HG02870 (cell line): ENCODE results near the gene HMGCS1.
"Not testable (repeated sequence)": the region's sequence is repeated elsewhere in the genome, so short reads cannot be mapped to it uniquely, and the experiment has no call there.

Source experiments
- ATAC-seq: cut with Tn5 transposase; IDR thresholded peaks from one replicate; pipeline ENCODE4 v1.9.1; 2021; ENCODE audit warnings: mild to moderate bottlenecking, moderate library complexity; ENCODE audit not compliant: unreplicated experiment

The HMGCS1 gene

GRCh38 chr5:43313035-43313853, at the start of gene HMGCS1:
Gene HMGCS1, minus strand, starts transcription at chr5:43313412. Its CDS starts 14,447 bp downstream, at chr5:43298965.
- peak; percentile 92 for ATAC-seq

- no peak for ATAC-seq
Measured at GRCh38 chr5:43358726-43359125, 45.5 kb upstream of the HMGCS1 start.

- ATAC-seq, result no peak
Measured at GRCh38 chr5:43358301-43358700, 45.1 kb upstream of the HMGCS1 start.

DNA sequence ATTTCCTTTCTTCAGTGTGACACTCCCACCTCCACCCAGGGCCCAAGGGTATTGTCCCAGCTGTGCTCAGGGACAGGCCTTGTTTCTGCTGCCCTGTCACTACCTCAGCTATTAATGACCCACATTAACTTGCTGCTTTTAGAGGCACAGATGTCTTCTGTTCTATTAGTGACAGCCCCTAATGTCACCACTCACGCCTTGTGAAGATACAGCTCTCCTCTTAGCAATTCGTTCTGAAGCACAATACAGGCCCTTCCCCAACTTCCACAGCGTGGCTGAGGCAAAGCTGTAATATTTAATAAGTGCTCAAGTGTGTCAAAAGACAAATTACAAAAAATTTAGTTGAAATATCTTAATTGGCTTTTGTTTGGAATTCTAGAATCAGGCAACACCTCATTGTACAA, 44.7 kb upstream of the HMGCS1 start:
- no peak for ATAC-seq

DNA sequence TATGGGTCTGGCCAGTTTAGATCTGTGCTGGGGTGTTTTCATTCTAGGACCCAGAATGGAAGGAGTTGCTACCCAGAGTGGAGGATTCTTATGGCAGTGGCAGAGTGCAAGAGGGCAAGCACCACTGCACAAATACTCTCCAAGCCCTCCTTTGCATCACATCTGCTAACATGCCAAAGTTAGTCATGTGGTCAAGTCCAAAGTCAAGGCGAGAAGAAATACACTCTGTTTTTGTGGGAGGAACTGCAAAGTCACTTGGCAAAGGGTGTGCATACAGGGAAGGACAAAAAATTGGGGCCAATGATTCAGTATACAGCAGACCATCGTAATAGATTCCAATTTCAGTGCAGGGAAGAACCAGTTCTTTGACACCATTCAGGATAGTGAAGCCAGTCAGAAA, 43.9 kb upstream of the HMGCS1 start:
- ATAC-seq, result no peak

DNA sequence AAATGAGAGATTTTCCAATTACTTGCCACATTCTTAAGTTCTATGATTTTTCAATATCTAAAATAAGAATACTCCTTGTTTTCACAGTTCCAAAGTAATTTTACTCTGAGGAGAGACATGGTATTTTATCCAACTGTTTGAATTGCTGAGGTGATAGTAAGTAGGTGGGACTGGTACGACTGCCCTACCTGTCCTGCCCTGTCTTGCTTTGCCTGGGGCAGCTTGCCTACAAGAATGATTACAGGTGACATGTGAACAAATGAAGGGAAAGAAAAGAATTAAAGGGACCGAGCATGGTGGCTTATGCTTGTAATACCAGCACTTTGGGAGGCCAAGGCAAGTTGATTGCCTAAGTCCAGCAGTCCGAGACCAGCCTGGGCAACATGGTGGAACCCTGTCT, 41.6 kb upstream of the HMGCS1 start:
- ATAC-seq, result no peak

DNA sequence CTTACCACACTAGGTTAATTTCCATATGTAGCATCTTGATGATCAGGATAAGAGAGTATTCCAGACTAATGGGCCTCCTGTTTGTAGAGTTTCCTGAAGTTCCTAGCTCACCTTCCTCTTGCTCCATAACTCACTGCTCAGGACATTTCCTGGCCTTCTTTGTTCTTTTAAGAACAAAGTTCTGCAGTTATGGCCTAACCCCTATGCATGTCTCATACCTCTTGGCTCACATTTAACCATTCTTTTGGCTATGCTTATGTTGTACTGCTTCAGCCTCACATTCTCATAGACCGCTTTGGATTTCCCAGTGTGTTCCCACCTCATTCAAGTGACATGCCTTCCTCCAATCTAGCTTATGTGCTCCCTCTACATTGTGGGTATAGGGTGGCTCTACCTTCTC, 40.5 kb upstream of the HMGCS1 start:
- no peak for ATAC-seq

DNA sequence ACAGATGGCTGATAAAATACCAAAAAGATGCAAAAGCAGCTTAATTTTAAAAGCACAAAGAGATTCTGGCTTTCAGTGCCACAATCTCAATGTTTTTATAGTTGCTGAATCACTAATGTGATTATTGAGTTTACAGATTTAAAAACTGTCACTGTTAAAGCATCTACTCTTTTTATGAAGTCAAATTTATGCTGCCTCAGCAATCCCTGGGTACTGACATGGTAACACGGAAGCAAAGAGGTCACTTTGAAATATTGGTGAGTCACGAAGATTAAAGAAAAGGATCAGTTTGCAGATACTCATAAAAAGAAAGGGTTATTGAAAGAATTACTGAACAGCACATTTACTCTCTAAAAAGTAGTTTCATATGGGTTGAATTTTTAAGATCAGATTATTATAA, 39.7 kb upstream of the HMGCS1 start:
- no peak for ATAC-seq

GRCh38 chr5:43352131-43352530, 38.9 kb upstream of the HMGCS1 start:
- no peak for ATAC-seq

GRCh38 chr5:43348861-43349363, 35.7 kb upstream of the HMGCS1 start:
- ATAC-seq, result no peak

- ATAC-seq, result no peak
Measured at GRCh38 chr5:43348207-43348606, 35.0 kb upstream of the HMGCS1 start.

- no peak for ATAC-seq
Measured at GRCh38 chr5:43338862-43339261, 25.6 kb upstream of the HMGCS1 start.

- no peak for ATAC-seq
Measured at GRCh38 chr5:43336159-43336558, 22.9 kb upstream of the HMGCS1 start.

GRCh38 chr5:43335681-43336080, 22.5 kb upstream of the HMGCS1 start:
- ATAC-seq, result no peak

GRCh38 chr5:43332401-43332800, 19.2 kb upstream of the HMGCS1 start:
- no peak for ATAC-seq

GRCh38 chr5:43325624-43326023, 12.4 kb upstream of the HMGCS1 start:
- not testable (repeated sequence) for ATAC-seq

GRCh38 chr5:43323488-43323887, 10.3 kb upstream of the HMGCS1 start:
- ATAC-seq, result not testable (repeated sequence)

- no peak for ATAC-seq
Measured at GRCh38 chr5:43320846-43321245, 7.6 kb upstream of the HMGCS1 start.

- no peak for ATAC-seq
Measured at GRCh38 chr5:43316421-43316820, 3.2 kb upstream of the HMGCS1 start.

GRCh38 chr5:43315682-43316081, 2.5 kb upstream of the HMGCS1 start:
- no peak for ATAC-seq

DNA sequence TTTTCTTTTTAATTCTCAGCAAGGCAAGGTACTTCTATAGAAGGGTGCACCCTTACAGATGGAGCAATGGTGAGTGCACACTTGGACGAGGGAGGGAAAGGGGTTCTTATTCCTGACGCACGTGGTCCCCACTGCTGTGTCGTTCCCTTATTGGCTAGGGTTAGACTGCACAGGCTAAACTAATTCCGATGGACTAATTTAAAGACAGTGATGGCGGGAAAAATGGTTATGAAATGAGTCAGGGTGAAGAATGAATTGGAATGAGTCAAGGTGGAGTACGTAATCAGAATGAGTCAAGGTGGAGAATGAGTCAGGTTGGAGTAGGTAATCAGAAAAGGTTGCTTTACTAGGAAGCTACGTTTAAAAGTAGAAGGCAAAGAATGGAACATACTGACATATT, 2.1 kb upstream of the HMGCS1 start:
- no peak for ATAC-seq

GRCh38 chr5:43314724-43315123, 1.5 kb upstream of the HMGCS1 start:
- no peak for ATAC-seq
